ENCODE results near the gene STOX1.
"Not testable (repeated sequence)": the region's sequence is repeated elsewhere in the genome, so short reads cannot be mapped to it uniquely, and the experiment has no call there.

The STOX1 gene

GRCh38 chr10:68831961-68832455 lies 4.7 kb downstream of the STOX1 start:
- Histone ChIP-seq H3K4me1 (ENCODE audit: insufficient read depth, low read length) (no peaks in the 10 kb centered on the region; the same call in 1 of the 2 replicates), H3K4me3 (ENCODE audit: low read length) (no peak overlapping the region), H3K9ac (ENCODE audit: low read depth, low read length) (no peak overlapping the region), H3K27me3 (ENCODE audit: insufficient read depth, low read length) (peaks cover 10% of the 10 kb centered on the region), H3K9me3 (ENCODE audit: insufficient read depth, low read depth, low read length) (no peaks in the 10 kb centered on the region), H3K27ac (ENCODE audit: low read depth, low read length) (no peak overlapping the region), H3K36me3 (ENCODE audit: insufficient read depth, low read length) (no peaks in the 10 kb centered on the region)
- 88% methylated on average over 5 of the region's 5 CpGs for WGBS

GRCh38 chr10:68832601-68833000 lies 5.3 kb downstream of the STOX1 start:
- Histone ChIP-seq H3K27me3 (ENCODE audit: insufficient read depth, low read length) (peaks cover 10% of the 10 kb centered on the region), H3K4me3 (ENCODE audit: low read length) (no peak overlapping the region), H3K9me3 (ENCODE audit: insufficient read depth, low read depth, low read length) (no peaks in the 10 kb centered on the region), H3K27ac (ENCODE audit: low read depth, low read length) (no peak overlapping the region), H3K36me3 (ENCODE audit: insufficient read depth, low read length) (no peaks in the 10 kb centered on the region), H3K9ac (ENCODE audit: low read depth, low read length) (no peak overlapping the region), H3K4me1 (ENCODE audit: insufficient read depth, low read length) (no peaks in the 10 kb centered on the region; the same call in 1 of the 2 replicates)
- 95% methylated on average over 4 of the region's 4 CpGs for WGBS

GRCh38 chr10:68837626-68838322 lies 10.4 kb downstream of the STOX1 start:
- 0 out of 2 replicates have a peak, but pooled peaks cover 4% of the 10 kb centered on the region for H3K4me1 ChIP-seq (ENCODE audit: insufficient read depth, low read length)
- no peaks in the 10 kb centered on the region for H3K9me3 ChIP-seq (ENCODE audit: insufficient read depth, low read depth, low read length)
- H3K9ac ChIP-seq (ENCODE audit: low read depth, low read length): no peak overlapping the region
- H3K4me3 ChIP-seq (ENCODE audit: low read length): no peak overlapping the region
- no peaks in the 10 kb centered on the region for H3K36me3 ChIP-seq (ENCODE audit: insufficient read depth, low read length)
- H3K27me3 ChIP-seq (ENCODE audit: insufficient read depth, low read length): no peaks in the 10 kb centered on the region
- H3K27ac ChIP-seq (ENCODE audit: low read depth, low read length): no peak overlapping the region
- WGBS: 92% methylated on average over 7 of the region's 8 CpGs

GRCh38 chr10:68840650-68841049 lies 13.3 kb downstream of the STOX1 start:
- not testable (repeated sequence) for H3K9ac ChIP-seq (ENCODE audit: low read depth, low read length); H3K4me1 ChIP-seq (ENCODE audit: insufficient read depth, low read length); H3K4me3 ChIP-seq (ENCODE audit: low read length); H3K36me3 ChIP-seq (ENCODE audit: insufficient read depth, low read length); H3K9me3 ChIP-seq (ENCODE audit: insufficient read depth, low read depth, low read length); H3K27me3 ChIP-seq (ENCODE audit: insufficient read depth, low read length); H3K27ac ChIP-seq (ENCODE audit: low read depth, low read length)
- 94% methylated on average over 9 of the region's 9 CpGs for WGBS

GRCh38 chr10:68848281-68848680 lies 20.9 kb downstream of the STOX1 start:
- WGBS: 86% methylated on average over 1 of the region's 2 CpGs
- H3K4me3 ChIP-seq (ENCODE audit: low read length): no peak overlapping the region
- no peaks in the 10 kb centered on the region for H3K9me3 ChIP-seq (ENCODE audit: insufficient read depth, low read depth, low read length)
- H3K4me1 ChIP-seq (ENCODE audit: insufficient read depth, low read length): no peaks in the 10 kb centered on the region
- H3K27ac ChIP-seq (ENCODE audit: low read depth, low read length): no peak overlapping the region
- H3K27me3 ChIP-seq (ENCODE audit: insufficient read depth, low read length): no peaks in the 10 kb centered on the region
- no peaks in the 10 kb centered on the region for H3K36me3 ChIP-seq (ENCODE audit: insufficient read depth, low read length)
- no peak overlapping the region for H3K9ac ChIP-seq (ENCODE audit: low read depth, low read length)

GRCh38 chr10:68848806-68849205 lies 21.5 kb downstream of the STOX1 start:
- WGBS: 87% methylated on average over 4 of the region's 4 CpGs
- Histone ChIP-seq H3K9me3 (ENCODE audit: insufficient read depth, low read depth, low read length) (no peaks in the 10 kb centered on the region), H3K4me3 (ENCODE audit: low read length) (no peak overlapping the region), H3K36me3 (ENCODE audit: insufficient read depth, low read length) (no peaks in the 10 kb centered on the region), H3K27ac (ENCODE audit: low read depth, low read length) (no peak overlapping the region), H3K4me1 (ENCODE audit: insufficient read depth, low read length) (no peaks in the 10 kb centered on the region), H3K27me3 (ENCODE audit: insufficient read depth, low read length) (no peaks in the 10 kb centered on the region), H3K9ac (ENCODE audit: low read depth, low read length) (no peak overlapping the region)

- no peaks in the 10 kb centered on the region for H3K36me3 ChIP-seq (ENCODE audit: insufficient read depth, low read length)
- no peak overlapping the region for H3K4me3 ChIP-seq (ENCODE audit: low read length)
- H3K27me3 ChIP-seq (ENCODE audit: insufficient read depth, low read length): no peaks in the 10 kb centered on the region
- no peak overlapping the region for H3K27ac ChIP-seq (ENCODE audit: low read depth, low read length)
- peaks cover 16% of the 10 kb centered on the region for H3K9me3 ChIP-seq (ENCODE audit: insufficient read depth, low read depth, low read length)
- no peak overlapping the region for H3K9ac ChIP-seq (ENCODE audit: low read depth, low read length)
- H3K4me1 ChIP-seq (ENCODE audit: insufficient read depth, low read length): no peaks in the 10 kb centered on the region
- WGBS: 67% methylated on average over 6 of the region's 6 CpGs
Measured at GRCh38 chr10:68856352-68856751, 29.0 kb downstream of the STOX1 start.

- Histone ChIP-seq H3K4me3 (ENCODE audit: low read length) (no peak overlapping the region), H3K9ac (ENCODE audit: low read depth, low read length) (no peak overlapping the region), H3K36me3 (ENCODE audit: insufficient read depth, low read length) (no peaks in the 10 kb centered on the region), H3K9me3 (ENCODE audit: insufficient read depth, low read depth, low read length) (peaks cover 23% of the 10 kb centered on the region), H3K27ac (ENCODE audit: low read depth, low read length) (no peak overlapping the region), H3K27me3 (ENCODE audit: insufficient read depth, low read length) (no peaks in the 10 kb centered on the region), H3K4me1 (ENCODE audit: insufficient read depth, low read length) (no peaks in the 10 kb centered on the region)
- WGBS: 98% methylated on average over 2 of the region's 2 CpGs
Measured at GRCh38 chr10:68857005-68857404, 29.7 kb downstream of the STOX1 start.

GRCh38 chr10:68861253-68861652 lies 33.9 kb downstream of the STOX1 start:
- H3K27ac ChIP-seq (ENCODE audit: low read depth, low read length): no peak overlapping the region
- H3K4me3 ChIP-seq (ENCODE audit: low read length): no peak overlapping the region
- 92% methylated on average over 5 of the region's 5 CpGs for WGBS
- no peaks in the 10 kb centered on the region for H3K36me3 ChIP-seq (ENCODE audit: insufficient read depth, low read length)
- no peaks in the 10 kb centered on the region for H3K4me1 ChIP-seq (ENCODE audit: insufficient read depth, low read length)
- H3K9ac ChIP-seq (ENCODE audit: low read depth, low read length): no peak overlapping the region
- H3K27me3 ChIP-seq (ENCODE audit: insufficient read depth, low read length): no peaks in the 10 kb centered on the region
- H3K9me3 ChIP-seq (ENCODE audit: insufficient read depth, low read depth, low read length): peaks cover 31% of the 10 kb centered on the region

GRCh38 chr10:68864611-68865010 lies 37.3 kb downstream of the STOX1 start:
- Histone ChIP-seq H3K9me3 (ENCODE audit: insufficient read depth, low read depth, low read length) (peaks cover 50% of the 10 kb centered on the region), H3K4me1 (ENCODE audit: insufficient read depth, low read length) (peaks cover 2% of the 10 kb centered on the region; the same call in 1 of the 2 replicates), H3K27me3 (ENCODE audit: insufficient read depth, low read length) (no peaks in the 10 kb centered on the region), H3K27ac (ENCODE audit: low read depth, low read length) (no peak overlapping the region), H3K36me3 (ENCODE audit: insufficient read depth, low read length) (no peaks in the 10 kb centered on the region), H3K4me3 (ENCODE audit: low read length) (no peak overlapping the region), H3K9ac (ENCODE audit: low read depth, low read length) (no peak overlapping the region)
- 93% methylated on average over 1 of the region's 1 CpG for WGBS

- peaks cover 20% of the 10 kb centered on the region for H3K9me3 ChIP-seq (ENCODE audit: insufficient read depth, low read depth, low read length)
- H3K36me3 ChIP-seq (ENCODE audit: insufficient read depth, low read length); H3K27ac ChIP-seq (ENCODE audit: low read depth, low read length); H3K4me3 ChIP-seq (ENCODE audit: low read length); H3K27me3 ChIP-seq (ENCODE audit: insufficient read depth, low read length); H3K9ac ChIP-seq (ENCODE audit: low read depth, low read length): not testable (repeated sequence)
- WGBS: 96% methylated on average over 8 of the region's 8 CpGs
- H3K4me1 ChIP-seq (ENCODE audit: insufficient read depth, low read length): peaks cover 26% of the 10 kb centered on the region
Measured at GRCh38 chr10:68868173-68868572, 40.8 kb downstream of the STOX1 start.

- Histone ChIP-seq H3K4me3 (ENCODE audit: low read length) (no peak overlapping the region), H3K4me1 (ENCODE audit: insufficient read depth, low read length) (peaks cover 26% of the 10 kb centered on the region), H3K9ac (ENCODE audit: low read depth, low read length) (no peak overlapping the region), H3K27ac (ENCODE audit: low read depth, low read length) (no peak overlapping the region), H3K27me3 (ENCODE audit: insufficient read depth, low read length) (no peaks in the 10 kb centered on the region), H3K36me3 (ENCODE audit: insufficient read depth, low read length) (no peaks in the 10 kb centered on the region), H3K9me3 (ENCODE audit: insufficient read depth, low read depth, low read length) (peaks cover 20% of the 10 kb centered on the region)
- WGBS: 45% methylated on average over 2 of the region's 2 CpGs
Measured at GRCh38 chr10:68869623-68870022, 42.3 kb downstream of the STOX1 start.
